NCI-H1930 (cell line): Measurements from ENCODE around the gene WDR37.
"Not testable (repeated sequence)": the region's sequence is repeated elsewhere in the genome, so short reads cannot be mapped to it uniquely, and the experiment has no call there.

ENCODE experiments used
- DNase-seq, 2 experiments: peaks; one replicate each; lab custom pipeline; 2025; lab: John Stamatoyannopoulos, UW

Gene WDR37

DNA sequence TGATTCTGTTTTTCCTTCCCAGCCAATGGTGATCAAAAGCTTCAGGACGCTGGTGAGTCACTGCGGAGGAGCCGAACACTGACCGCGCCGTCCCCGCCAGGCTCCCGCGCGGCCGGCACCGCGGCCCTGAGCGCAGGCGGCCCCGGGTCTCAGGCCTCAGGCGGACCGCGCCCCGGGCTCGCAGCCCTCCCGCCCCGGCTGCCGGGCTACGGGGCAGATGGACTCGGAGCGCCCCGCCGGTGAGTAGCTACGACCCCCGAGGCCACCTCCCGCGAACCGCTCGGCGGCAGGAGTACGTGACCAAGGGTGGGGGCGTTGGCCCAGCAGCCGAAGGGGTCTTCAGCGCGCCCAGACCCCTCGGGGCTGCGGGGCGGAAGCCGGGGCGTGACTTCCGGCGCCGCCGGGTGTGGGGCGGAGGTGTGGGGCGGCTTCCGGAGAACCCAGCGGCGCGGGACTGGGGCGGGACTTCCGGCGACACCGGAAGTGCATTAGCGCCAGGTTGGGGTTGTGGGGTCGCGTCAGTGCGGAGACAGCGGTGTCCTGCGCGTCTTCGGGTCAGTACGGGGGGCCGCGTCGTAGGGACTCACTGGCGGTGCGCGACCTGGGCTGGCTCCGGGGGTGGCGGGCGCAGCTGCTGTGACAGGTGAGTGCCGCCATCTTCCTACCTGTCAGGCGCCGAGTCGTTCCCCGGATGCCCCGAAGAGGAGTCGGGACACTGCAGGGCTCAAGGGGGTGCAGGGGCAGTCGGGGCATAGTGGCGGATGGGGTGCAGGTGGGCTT, at the start of gene WDR37:
Gene WDR37, plus strand, starts transcription at position 60 of the 780 bp plus-strand sequence. CDS start 15,771 bp downstream, outside the sequence.
- DNase-seq, result peak; percentile 11 to 32

GRCh38 chr10:1006573-1006972, 49.6 kb upstream of the WDR37 start:
- no peak for DNase-seq

- no peak for DNase-seq
These were observed 48.6 kb upstream of the WDR37 start for GRCh38 chr10:1007583-1007982.

GRCh38 chr10:1009071-1009494, 47.1 kb upstream of the WDR37 start:
- no peak for DNase-seq

DNA sequence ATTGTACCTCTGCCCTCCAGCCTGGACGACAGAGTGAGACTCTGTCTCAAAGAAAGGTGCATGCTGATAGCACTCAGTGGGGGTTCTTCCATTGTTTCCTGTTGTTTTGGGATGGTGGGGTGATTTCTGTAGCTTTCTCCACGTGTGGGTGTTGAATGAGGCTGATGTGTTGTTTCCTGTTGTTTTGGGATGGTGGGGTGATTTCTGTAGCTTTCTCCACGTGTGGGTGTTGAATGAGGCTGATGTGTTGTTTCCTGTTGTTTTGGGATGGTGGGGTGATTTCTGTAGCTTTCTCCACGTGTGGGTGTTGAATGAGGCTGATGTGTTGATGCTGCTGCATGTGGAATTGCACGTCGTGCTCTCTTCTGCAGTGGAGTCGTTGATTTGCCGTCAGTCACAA, 46.2 kb upstream of the WDR37 start:
- DNase-seq, result not testable (repeated sequence)

- no peak for DNase-seq
These were observed 45.5 kb upstream of the WDR37 start for GRCh38 chr10:1010703-1011102.

- no peak for DNase-seq
These were observed 44.5 kb upstream of the WDR37 start for GRCh38 chr10:1011696-1012095.

DNA sequence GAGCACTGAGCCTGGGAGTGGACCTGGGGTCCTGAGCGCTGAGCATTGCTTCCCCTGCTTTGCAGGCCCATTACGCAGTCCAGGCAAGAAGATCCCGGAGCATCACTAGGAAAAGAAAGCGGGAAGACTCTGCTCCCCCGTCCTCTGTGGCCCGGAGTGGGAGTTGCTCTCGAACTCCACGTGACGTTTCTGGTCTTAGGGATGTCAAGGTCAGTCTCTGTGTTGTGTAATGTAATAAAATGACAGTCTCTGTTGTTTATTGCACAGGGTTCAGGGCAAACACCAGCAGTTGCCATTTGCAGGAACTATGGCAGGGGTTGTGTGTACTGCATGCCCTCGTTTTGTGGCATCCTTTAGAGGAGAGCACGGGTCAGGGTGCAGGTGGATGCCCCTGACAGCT, 40.5 kb upstream of the WDR37 start:
- no peak for DNase-seq

- DNase-seq, result no peak
These were observed 36.8 kb upstream of the WDR37 start for GRCh38 chr10:1019362-1019761.

- DNase-seq, result no peak
These were observed 35.7 kb upstream of the WDR37 start for GRCh38 chr10:1020460-1020859.

GRCh38 chr10:1020958-1021357, 35.2 kb upstream of the WDR37 start:
- no peak for DNase-seq

GRCh38 chr10:1022413-1022812, 33.8 kb upstream of the WDR37 start:
- no peak for DNase-seq

- no peak for DNase-seq
These were observed 32.1 kb upstream of the WDR37 start for GRCh38 chr10:1024103-1024502.

DNA sequence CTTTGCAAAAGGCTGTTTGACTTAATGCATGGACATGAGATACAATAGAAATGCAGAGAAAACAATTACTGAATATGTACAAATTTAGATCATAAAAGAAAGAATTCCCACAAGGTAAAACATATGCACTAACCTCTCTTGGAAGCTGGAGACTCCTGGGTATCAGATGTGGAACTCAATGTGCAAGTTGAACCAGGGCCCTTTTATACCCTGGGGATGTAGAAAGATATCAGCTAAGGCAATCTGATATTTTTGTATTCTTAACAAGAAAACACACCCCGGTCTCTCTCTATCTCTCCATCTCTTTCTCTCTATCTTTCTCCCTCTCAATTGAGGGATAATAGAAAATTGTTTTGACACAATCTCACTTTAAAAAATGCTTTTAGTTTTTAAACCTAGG, 30.5 kb upstream of the WDR37 start, which contains the start of gene IDI2:
Gene IDI2, minus strand, starts transcription at position 177 of the 400 bp plus-strand sequence. CDS start 1,136 bp downstream, outside the sequence.
- DNase-seq, result no peak

DNA sequence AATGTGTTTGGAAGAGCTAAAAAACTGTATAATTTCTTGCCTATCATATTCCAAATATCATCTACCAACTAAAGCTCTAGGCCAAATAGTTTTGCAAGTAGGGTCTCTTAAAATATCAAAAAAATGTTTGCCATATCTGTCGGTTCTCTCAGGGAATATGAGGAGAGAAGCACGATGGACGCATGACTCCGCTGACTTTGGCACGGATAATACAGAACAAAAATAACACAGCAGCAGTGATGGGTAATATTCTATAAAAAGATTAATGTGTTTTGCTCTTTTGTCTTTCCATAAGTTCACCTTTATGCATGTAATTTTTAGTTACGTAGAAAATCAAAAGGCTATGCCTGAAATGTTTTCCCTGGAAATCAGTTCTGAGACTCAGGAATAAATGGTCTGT, 29.6 kb upstream of the WDR37 start:
- DNase-seq, result no peak

DNA sequence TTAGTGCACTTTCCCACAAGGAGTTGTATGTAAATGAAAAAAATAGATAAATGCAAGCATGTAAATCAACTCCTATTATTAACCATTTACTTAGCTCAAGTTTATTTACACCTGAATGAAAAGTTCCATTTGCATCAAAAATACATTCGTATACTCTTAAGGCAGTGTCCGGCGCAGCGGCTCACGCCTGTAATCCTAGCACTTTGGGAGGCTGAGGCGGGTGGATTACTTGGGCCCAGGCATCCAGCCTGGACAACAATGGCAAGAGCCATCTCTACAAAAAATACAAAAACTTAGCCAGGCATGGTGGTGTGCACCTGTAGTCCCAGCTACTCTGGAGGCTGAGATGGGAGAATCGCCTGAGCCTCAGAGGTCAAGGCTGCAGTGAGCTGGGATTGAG, 26.3 kb upstream of the WDR37 start:
- DNase-seq, result no peak

GRCh38 chr10:1033601-1034000, 22.6 kb upstream of the WDR37 start:
- DNase-seq, result no peak

GRCh38 chr10:1034758-1035157, 21.4 kb upstream of the WDR37 start:
- DNase-seq, result no peak

- DNase-seq, result no peak
These were observed 21.0 kb upstream of the WDR37 start for GRCh38 chr10:1035201-1035600.

- DNase-seq, result no peak
These were observed 19.8 kb upstream of the WDR37 start for GRCh38 chr10:1036341-1036791.

DNA sequence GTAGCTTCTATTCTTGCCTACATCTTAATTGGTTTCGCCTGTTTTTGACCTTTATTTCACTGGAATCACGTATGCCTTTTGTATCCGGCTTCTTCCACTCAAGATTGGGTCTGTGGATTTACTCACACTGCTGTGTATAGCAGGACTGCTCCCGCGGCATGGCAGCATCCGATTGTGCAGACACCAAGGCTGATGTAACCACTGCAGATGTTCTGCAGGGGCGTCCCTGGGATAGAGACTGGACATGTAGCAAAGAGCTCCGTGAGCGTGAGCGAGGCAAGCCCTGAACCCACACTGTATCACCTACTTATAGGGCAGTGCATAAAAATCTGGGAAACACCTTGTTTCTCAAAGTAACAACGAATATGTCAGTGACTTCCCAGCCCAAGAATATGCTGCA, 19.1 kb upstream of the WDR37 start:
- no peak for DNase-seq

DNA sequence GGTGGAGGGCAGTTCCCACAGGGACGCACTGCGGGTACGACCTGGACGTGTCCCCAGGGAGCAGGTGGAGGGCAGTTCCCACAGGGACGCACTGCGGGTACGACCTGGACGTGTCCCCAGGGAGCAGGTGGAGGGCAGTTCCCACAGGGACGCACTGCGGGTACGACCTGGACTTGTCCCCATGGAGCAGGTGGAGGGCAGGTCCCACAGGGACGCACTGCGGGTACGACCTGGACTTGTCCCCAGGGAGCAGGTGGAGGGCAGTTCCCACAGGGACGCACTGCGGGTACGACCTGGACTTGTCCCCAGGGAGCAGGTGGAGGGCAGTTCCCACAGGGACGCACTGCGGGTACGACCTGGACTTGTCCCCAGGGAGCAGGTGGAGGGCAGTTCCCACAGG, 17.4 kb upstream of the WDR37 start:
- not testable (repeated sequence) for DNase-seq

DNA sequence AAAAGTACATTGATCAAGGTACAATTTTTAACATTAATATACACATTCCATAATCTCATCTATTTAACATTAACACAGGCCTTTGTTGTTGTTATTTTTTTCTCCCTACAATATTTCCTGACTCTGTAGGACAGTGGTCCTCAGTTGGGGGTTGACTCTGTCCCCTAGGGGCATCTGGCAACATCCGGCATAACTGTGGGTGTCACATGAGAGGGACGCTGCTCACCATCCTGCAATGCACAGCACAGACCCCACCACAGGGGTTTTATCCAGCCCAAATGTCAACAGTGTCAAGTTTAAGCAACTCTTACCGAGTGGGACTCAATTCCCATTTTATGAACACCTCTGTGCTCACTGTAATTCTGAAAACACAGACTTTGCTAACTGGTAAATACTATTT, 16.1 kb upstream of the WDR37 start:
- DNase-seq, result no peak

GRCh38 chr10:1041514-1041913, 14.7 kb upstream of the WDR37 start:
- no peak for DNase-seq
